ENCODE results near the gene DNAH1. TPM values are rescaled to one million over a fixed set of nuclear protein-coding genes. Genes with fewer than 3 reads are reported as not detected.
"Not testable (repeated sequence)": the region's sequence is repeated elsewhere in the genome, so short reads cannot be mapped to it uniquely, and the experiment has no call there.

DNAH1 gene
- polyA plus RNA-seq, 1 donor = 5.6 TPM

GRCh38 chr3:52331906-52332305 is 15.8 kb downstream of the DNAH1 start:
- DNase-seq (ENCODE audit: low read depth) = no peak

- DNase-seq (ENCODE audit: low read depth) = no peak
Measured at GRCh38 chr3:52333869-52334557, 17.9 kb downstream of the DNAH1 start.

GRCh38 chr3:52338131-52338530 is 22.0 kb downstream of the DNAH1 start:
- DNase-seq (ENCODE audit: low read depth) = not testable (repeated sequence)

- peak; percentile 45 for DNase-seq (ENCODE audit: low read depth)
Measured at GRCh38 chr3:52339612-52340011, 23.5 kb downstream of the DNAH1 start.

- no peak for DNase-seq (ENCODE audit: low read depth)
Measured at GRCh38 chr3:52341123-52341522, 25.0 kb downstream of the DNAH1 start.

GRCh38 chr3:52343946-52344600 is 28.0 kb downstream of the DNAH1 start:
- no peak for DNase-seq (ENCODE audit: low read depth)

GRCh38 chr3:52345521-52346109 is 29.5 kb downstream of the DNAH1 start:
- DNase-seq (ENCODE audit: low read depth) = no peak

- no peak for DNase-seq (ENCODE audit: low read depth)
Measured at GRCh38 chr3:52346623-52347530, 30.8 kb downstream of the DNAH1 start.

- DNase-seq (ENCODE audit: low read depth) = no peak
Measured at GRCh38 chr3:52347716-52348635, 31.9 kb downstream of the DNAH1 start.

GRCh38 chr3:52349131-52349530 is 33.0 kb downstream of the DNAH1 start:
- no peak for DNase-seq (ENCODE audit: low read depth)

- DNase-seq (ENCODE audit: low read depth) = no peak
Measured at GRCh38 chr3:52349611-52350395, 33.7 kb downstream of the DNAH1 start.

GRCh38 chr3:52350416-52350815 is 34.3 kb downstream of the DNAH1 start:
- no peak for DNase-seq (ENCODE audit: low read depth)

GRCh38 chr3:52350981-52351761 is 35.1 kb downstream of the DNAH1 start:
- DNase-seq (ENCODE audit: low read depth) = no peak

- DNase-seq (ENCODE audit: low read depth) = no peak
Measured at GRCh38 chr3:52351762-52352368, 35.7 kb downstream of the DNAH1 start.

- no peak for DNase-seq (ENCODE audit: low read depth)
Measured at GRCh38 chr3:52352566-52352965, 36.4 kb downstream of the DNAH1 start.

- DNase-seq (ENCODE audit: low read depth) = no peak
Measured at GRCh38 chr3:52353291-52353855, 37.3 kb downstream of the DNAH1 start.

- no peak for DNase-seq (ENCODE audit: low read depth)
Measured at GRCh38 chr3:52354676-52355075, 38.6 kb downstream of the DNAH1 start.

GRCh38 chr3:52355526-52355925 is 39.4 kb downstream of the DNAH1 start:
- no peak for DNase-seq (ENCODE audit: low read depth)

GRCh38 chr3:52356126-52356525 is 40.0 kb downstream of the DNAH1 start:
- DNase-seq (ENCODE audit: low read depth) = no peak
